ENCODE data around the gene ARPP19.
A peak's percentile ranks its signal among the peaks of the same experiment; 100 is the strongest.
"Not testable (repeated sequence)": the region's sequence is repeated elsewhere in the genome, so short reads cannot be mapped to it uniquely, and the experiment has no call there.

Gene ARPP19, protein sequence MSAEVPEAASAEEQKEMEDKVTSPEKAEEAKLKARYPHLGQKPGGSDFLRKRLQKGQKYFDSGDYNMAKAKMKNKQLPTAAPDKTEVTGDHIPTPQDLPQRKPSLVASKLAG

DNA sequence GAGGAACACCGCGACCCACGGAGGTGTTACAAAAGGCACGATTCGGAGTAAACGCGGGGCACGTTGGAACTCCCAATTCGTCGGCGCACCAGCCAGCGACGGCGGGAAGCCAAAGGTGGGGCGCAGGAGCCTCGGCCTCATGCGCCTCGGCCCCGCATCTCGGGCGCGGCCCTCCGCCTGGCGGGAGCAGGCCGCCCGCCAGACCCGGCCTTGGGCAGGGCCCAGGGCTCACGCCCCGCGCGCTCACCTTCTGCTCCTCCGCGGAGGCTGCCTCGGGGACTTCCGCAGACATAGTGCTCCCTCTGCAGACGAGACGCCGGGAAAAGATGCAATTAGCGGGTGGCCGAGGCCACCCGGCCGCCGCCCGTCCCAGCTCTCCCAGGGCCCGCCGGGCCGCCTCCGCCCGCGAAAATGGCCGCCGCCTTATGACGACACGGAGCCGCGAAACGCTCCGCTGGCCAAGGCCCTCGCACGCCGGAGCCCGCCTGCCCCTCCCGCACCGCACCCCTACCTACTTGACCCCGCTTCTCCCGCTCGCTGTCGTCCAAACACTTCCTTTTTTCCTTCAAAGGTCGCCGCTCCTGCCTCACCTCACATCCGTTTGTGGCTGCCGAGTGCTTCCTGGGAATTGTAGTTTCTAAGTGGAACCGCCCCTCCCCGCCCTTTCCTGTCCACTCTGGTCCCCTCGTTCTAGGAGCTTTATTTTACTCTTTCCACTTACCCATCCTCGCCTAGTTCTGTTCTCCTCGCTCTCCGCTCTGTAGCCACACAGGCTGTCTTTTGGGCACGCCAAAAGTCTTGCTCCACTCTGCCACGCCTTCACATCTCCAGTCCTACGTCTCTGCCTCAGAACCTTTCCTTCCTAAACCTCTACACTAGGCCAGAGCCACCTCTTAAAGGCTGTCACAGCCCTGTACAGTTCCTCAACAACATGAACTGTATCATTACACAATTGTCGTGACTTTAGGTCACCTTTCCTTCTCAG is at the start of gene ARPP19:
TSS of gene ARPP19 (minus strand) at position 430 of the 985 bp plus-strand sequence. CDS start at position 292, 138 bp downstream.
- DNase-seq (ENCODE audit: low read depth) = peak; percentile 84

- DNase-seq (ENCODE audit: low read depth) = no peak
These were observed 48.2 kb upstream of the ARPP19 start for GRCh38 chr15:52617026-52617425.

GRCh38 chr15:52615302-52615701 is 46.5 kb upstream of the ARPP19 start:
- no peak for DNase-seq (ENCODE audit: low read depth)

GRCh38 chr15:52609593-52609992 is 40.8 kb upstream of the ARPP19 start:
- no peak for DNase-seq (ENCODE audit: low read depth)

DNA sequence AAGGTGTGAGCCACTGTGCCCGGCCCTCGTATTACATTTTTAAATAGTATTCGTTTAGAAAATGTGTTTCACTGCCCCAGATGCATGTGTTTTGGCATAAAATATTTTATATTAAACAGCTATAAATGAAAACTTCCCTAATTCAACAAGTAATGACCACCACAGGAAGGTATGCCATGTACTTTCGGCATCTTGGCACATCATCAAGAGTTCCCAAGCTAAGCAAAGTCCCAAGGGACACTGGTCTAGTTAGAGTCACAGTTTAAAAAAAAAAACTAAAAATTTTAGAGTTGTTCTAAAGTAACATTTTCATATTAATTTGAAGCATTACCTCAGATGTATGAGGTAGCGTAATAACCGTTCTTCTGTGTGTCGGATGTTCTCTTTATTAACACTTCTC is 15.6 kb upstream of the ARPP19 start:
- no peak for DNase-seq (ENCODE audit: low read depth)

GRCh38 chr15:52579852-52580251 is 11.0 kb upstream of the ARPP19 start:
- DNase-seq (ENCODE audit: low read depth) = no peak

DNA sequence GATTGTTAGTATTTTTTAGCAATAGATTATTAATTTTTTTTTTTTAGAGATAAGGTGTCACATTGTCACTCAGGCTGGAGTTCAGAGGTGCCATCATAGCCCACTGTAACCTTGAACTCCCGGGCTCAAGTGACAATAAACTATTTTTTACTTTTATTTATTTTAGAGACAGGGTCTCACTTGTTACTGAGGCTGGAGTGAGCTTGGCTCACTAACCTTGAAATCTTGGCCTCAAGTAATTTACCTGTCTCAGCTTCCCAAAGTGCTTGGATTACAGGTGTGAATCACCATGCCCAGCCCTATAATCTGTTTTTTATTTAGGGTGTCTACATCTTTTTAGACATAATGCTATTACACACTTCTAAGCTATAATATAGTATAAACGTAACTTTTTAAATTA is 7.9 kb upstream of the ARPP19 start:
- no peak for DNase-seq (ENCODE audit: low read depth)

DNA sequence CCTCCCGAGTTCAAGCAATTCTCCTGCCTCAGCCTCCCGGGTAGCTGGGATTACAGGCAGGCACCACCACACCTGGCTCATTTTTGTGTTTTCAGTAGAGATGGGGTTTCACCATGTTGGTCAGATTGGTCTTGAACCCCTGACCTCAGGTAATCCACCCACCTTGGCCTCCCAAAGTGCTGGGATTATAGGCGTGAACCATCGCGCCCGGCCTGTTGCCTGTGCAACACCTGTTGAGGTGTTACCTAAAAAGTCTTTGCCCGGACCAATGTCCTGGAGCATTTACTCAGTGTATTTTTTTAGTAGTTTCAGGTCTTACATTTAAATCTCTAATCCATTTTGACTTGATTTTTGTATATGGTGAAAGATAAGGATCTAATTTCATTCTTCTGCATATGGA is 6.7 kb upstream of the ARPP19 start:
- DNase-seq (ENCODE audit: low read depth) = not testable (repeated sequence)

GRCh38 chr15:52575072-52575471 is 6.2 kb upstream of the ARPP19 start:
- no peak for DNase-seq (ENCODE audit: low read depth)

GRCh38 chr15:52574623-52575022 is 5.8 kb upstream of the ARPP19 start:
- DNase-seq (ENCODE audit: low read depth) = not testable (repeated sequence)

GRCh38 chr15:52567871-52568600 is 794 bp downstream of the ARPP19 start:
- DNase-seq (ENCODE audit: low read depth) = no peak

- no peak for DNase-seq (ENCODE audit: low read depth)
These were observed 1.9 kb downstream of the ARPP19 start for GRCh38 chr15:52566889-52567288.

DNA sequence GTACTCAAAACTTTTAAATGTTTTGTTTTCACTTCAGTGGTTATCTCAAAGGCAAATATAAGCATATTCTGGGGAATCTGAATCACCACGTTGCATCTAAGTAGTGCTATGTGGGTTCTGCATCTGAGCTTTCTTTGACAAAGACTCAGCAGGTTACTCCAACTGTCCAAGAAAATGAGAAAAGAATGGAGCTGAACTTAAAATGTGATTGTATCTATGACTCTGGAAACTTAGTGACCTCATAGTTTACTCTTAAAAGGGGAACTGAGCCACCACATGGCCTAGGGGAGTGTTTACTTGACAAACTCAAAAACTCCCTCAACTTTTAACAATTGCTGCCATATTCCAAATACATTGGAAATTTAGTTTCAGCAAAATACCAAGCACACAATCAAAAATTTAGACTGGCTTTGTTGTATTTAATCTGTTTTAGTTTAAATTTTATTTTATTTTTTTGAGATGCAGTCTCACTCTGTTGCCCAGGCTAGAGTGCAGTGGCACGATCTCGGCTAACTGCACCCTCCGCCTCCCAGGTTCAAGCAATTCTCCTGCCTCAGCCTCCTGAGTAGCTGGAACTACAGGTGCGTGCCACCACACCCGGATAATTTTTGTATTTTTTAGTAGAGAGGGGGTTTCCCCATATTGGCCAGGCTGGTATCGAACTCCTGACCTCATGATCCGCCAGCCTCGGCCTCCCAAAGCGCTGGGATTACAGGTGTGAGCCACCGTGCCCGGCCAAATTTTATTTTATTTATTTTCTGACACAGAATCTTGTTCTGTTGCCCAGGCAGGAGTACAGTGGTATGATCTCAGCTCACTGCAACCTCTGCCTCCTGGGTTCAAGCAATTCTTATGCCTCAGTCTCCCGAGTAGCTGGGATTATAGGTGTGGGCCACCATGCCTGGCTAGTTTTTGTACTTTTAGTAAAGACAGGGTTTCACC is 3.1 kb downstream of the ARPP19 start:
- not testable (repeated sequence) for DNase-seq (ENCODE audit: low read depth)

GRCh38 chr15:52563501-52564060 is 5.2 kb downstream of the ARPP19 start:
- DNase-seq (ENCODE audit: low read depth) = no peak

DNA sequence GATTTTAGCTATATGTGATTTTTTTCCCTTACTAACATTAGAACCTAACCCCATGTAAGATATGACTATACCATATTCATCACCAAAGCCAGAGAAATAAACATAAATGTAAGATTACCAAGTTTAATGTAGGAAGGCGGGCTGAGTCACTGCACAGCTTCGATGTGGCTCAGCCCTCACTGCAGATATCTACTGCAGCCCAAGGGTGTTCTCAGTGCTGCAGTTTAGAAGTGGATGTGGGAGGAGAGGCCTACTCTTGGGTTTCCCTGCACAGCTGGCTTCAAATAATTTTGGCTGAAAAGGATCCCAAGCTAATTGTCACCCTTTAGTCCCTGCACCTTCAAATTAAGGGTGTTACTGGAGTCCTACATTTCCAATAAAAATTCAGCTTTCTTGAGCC is 9.3 kb downstream of the ARPP19 start:
- no peak for DNase-seq (ENCODE audit: low read depth)

DNA sequence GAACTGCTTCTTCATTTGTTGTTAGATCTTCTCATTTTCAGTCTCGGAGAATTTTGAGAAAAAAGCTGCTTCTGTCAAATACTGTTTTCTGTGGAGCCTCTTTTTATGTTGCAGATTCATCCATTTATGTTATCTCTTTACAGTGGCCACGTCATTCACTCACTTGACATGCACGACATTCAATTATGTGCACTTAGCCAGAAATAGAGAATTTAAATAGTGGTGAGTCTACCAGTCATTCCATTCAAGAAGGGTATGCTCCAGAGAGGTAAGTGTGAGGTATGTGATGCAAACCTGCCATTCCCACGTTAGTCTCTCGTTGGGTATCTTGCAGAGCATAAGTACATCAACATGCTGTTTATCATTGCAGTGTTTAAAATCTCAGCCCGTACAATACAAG is 9.8 kb downstream of the ARPP19 start:
- DNase-seq (ENCODE audit: low read depth) = no peak

GRCh38 chr15:52558196-52558595 is 10.6 kb downstream of the ARPP19 start:
- DNase-seq (ENCODE audit: low read depth) = peak; percentile 9

- no peak for DNase-seq (ENCODE audit: low read depth)
These were observed 11.6 kb downstream of the ARPP19 start for GRCh38 chr15:52557274-52557641.

- DNase-seq (ENCODE audit: low read depth) = no peak
These were observed 12.1 kb downstream of the ARPP19 start for GRCh38 chr15:52556524-52557273.

DNA sequence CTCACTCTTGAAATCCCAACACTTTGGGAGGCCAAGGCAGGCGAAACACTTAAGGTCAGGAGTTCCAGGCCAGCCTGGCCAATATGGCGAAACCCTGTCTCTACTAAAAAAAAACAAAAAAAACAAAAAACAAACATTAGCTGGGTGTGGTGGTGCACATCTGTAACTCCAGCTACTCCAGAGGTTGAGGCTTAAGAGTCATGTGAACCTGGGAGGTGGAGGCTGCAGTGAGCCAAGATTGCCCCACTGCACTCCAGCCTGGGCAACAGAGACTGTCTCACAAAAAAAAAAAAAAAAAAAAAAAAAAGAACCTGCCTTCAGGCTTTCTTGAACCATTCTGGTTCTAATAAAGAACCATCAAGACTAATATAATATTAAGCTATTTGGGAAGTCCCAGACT is 16.5 kb downstream of the ARPP19 start:
- no peak for DNase-seq (ENCODE audit: low read depth)

- DNase-seq (ENCODE audit: low read depth) = no peak
These were observed 17.1 kb downstream of the ARPP19 start for GRCh38 chr15:52551762-52552161.
